ENCODE measurements around the gene GFI1. TPM values are rescaled to one million over a fixed set of nuclear protein-coding genes. Genes with fewer than 3 reads are reported as not detected.

The GFI1 gene
- total and polyA plus RNA-seq, 12 donors: 0.11 to 0.93 (median 0.32) TPM; not detected in 1

- no peaks in the 10 kb centered on the region for H3K36me3 ChIP-seq (replicated peaks in 1 of 2)
Observed at GRCh38 chr1:92505015-92505692, 18.4 kb upstream of the GFI1 start.

GRCh38 chr1:92504291-92505014 is 17.7 kb upstream of the GFI1 start:
- no peak for TF ChIP-seq POLR2A (IDR thresholded peaks at IDR 0.05)
- no peak for TF ChIP-seq CTCF (IDR thresholded peaks at IDR 0.05)
- intact Hi-C loops (cut with DNase I): no loop called here
- Histone ChIP-seq H3K27me3 (no peaks in the 10 kb centered on the region), H3K4me3 (no peak overlapping the region), H3K9me3 (replicated peaks in 1 of 3) (no peaks in the 10 kb centered on the region), H3K4me1 (replicated peaks in 1 of 2) (no peaks in the 10 kb centered on the region), H3K36me3 (replicated peaks in 1 of 2) (no peaks in the 10 kb centered on the region), H3K27ac (no peak overlapping the region)
- DNase-seq: no peak
- WGBS, 4 donors: 68 to 78% (median 69%) methylated on average over 8 of the region's 8 CpGs

More at GRCh38 chr1:92505015-92505692, 18.4 kb upstream of the GFI1 start:
- Histone ChIP-seq H3K9me3 (replicated peaks in 1 of 3) (no peaks in the 10 kb centered on the region), H3K27me3 (no peaks in the 10 kb centered on the region), H3K27ac (no peak overlapping the region), H3K4me3 (no peak overlapping the region), H3K4me1 (replicated peaks in 1 of 2) (no peaks in the 10 kb centered on the region)
- no peak for DNase-seq
- 69 to 85% (median 76%) methylated on average over 4 to 6 of the region's 6 CpGs for WGBS, 4 donors
- TF ChIP-seq POLR2A (IDR thresholded peaks at IDR 0.05) (no peak), CTCF (IDR thresholded peaks at IDR 0.05) (no peak)
- intact Hi-C loops (cut with DNase I): no loop called here

- TF ChIP-seq CTCF (IDR thresholded peaks at IDR 0.05) (no peak), POLR2A (IDR thresholded peaks at IDR 0.05) (no peak)
- 14 to 53% (median 35%) methylated on average over 6 of the region's 6 CpGs for WGBS, 4 donors
- no peaks in the 10 kb centered on the region for H3K27me3 ChIP-seq
- no peaks in the 10 kb centered on the region for H3K9me3 ChIP-seq (replicated peaks in 1 of 3)
- no peaks in the 10 kb centered on the region for H3K4me1 ChIP-seq (replicated peaks in 1 of 2)
- H3K4me3 ChIP-seq: no peak overlapping the region
- H3K36me3 ChIP-seq (replicated peaks in 1 of 2): no peaks in the 10 kb centered on the region
- no peak overlapping the region for H3K27ac ChIP-seq
- intact Hi-C loops (cut with DNase I): no loop called here
- peak in 3 of 7 donors; percentile 30 to 41 (median 30) for DNase-seq
Observed at GRCh38 chr1:92503926-92504285, 17.2 kb upstream of the GFI1 start.

GRCh38 chr1:92503043-92503925 is 16.6 kb upstream of the GFI1 start:
- Histone ChIP-seq H3K4me3 (no peak overlapping the region), H3K27me3 (no peaks in the 10 kb centered on the region), H3K36me3 (replicated peaks in 1 of 2) (no peaks in the 10 kb centered on the region), H3K4me1 (replicated peaks in 1 of 2) (no peaks in the 10 kb centered on the region), H3K27ac (no peak overlapping the region), H3K9me3 (replicated peaks in 1 of 3) (no peaks in the 10 kb centered on the region)
- WGBS, 4 donors: 84 to 92% (median 88%) methylated on average over 6 of the region's 6 CpGs
- no peak for DNase-seq
- intact Hi-C loops (cut with DNase I): no loop called here
- TF ChIP-seq CTCF (IDR thresholded peaks at IDR 0.05): no peak
- TF ChIP-seq POLR2A (IDR thresholded peaks at IDR 0.05): no peak

All from adrenal gland (tissue), 12 donors.